Measurements from ENCODE around the gene WIPF3.

WIPF3 gene

GRCh38 chr7:29797112-29797944 lies 9.0 kb upstream of the WIPF3 start:
- no peak for TF ChIP-seq CTCF (IDR thresholded peaks at IDR 0.05; ENCODE audit: insufficient read depth, low read depth, low read length, missing control alignments)
- H3K4me3 ChIP-seq (ENCODE audit: low read length): no peak overlapping the region
- DNase-seq (ENCODE audit: low read depth): no peak

- TF ChIP-seq CTCF (IDR thresholded peaks at IDR 0.05; ENCODE audit: insufficient read depth, low read depth, low read length, missing control alignments): no peak
- no peak for DNase-seq (ENCODE audit: low read depth)
- H3K4me3 ChIP-seq (ENCODE audit: low read length): no peak overlapping the region
Observed at GRCh38 chr7:29798422-29798821, 7.9 kb upstream of the WIPF3 start.

GRCh38 chr7:29801929-29802328 lies 4.4 kb upstream of the WIPF3 start:
- no peak for TF ChIP-seq CTCF (IDR thresholded peaks at IDR 0.05; ENCODE audit: insufficient read depth, low read depth, low read length, missing control alignments)
- DNase-seq (ENCODE audit: low read depth): no peak

GRCh38 chr7:29805031-29805430 lies 1.3 kb upstream of the WIPF3 start:
- H3K4me3 ChIP-seq (ENCODE audit: low read length): no peak overlapping the region
- TF ChIP-seq CTCF (IDR thresholded peaks at IDR 0.05; ENCODE audit: insufficient read depth, low read depth, low read length, missing control alignments): no peak
- DNase-seq (ENCODE audit: low read depth): peak; percentile 7

More at GRCh38 chr7:29801929-29802328, 4.4 kb upstream of the WIPF3 start:
- no peak overlapping the region for H3K4me3 ChIP-seq (ENCODE audit: low read length)

GRCh38 chr7:29805886-29806207 lies 461 bp upstream of the WIPF3 start:
- H3K4me3 ChIP-seq (ENCODE audit: low read length): no peak overlapping the region
- no peak for TF ChIP-seq CTCF (IDR thresholded peaks at IDR 0.05; ENCODE audit: insufficient read depth, low read depth, low read length, missing control alignments)
- DNase-seq (ENCODE audit: low read depth): no peak

- no peak for TF ChIP-seq CTCF (IDR thresholded peaks at IDR 0.05; ENCODE audit: insufficient read depth, low read depth, low read length, missing control alignments)
- no peak for DNase-seq (ENCODE audit: low read depth)
- no peak overlapping the region for H3K4me3 ChIP-seq (ENCODE audit: low read length)
Observed at GRCh38 chr7:29806995-29807841, 910 bp downstream of the WIPF3 start.
